Breast epithelium (tissue), 4 donors: Measurements from ENCODE around the gene MS4A14. TPM values are rescaled to one million over a fixed set of nuclear protein-coding genes. Genes with fewer than 3 reads are reported as not detected.
A peak's percentile ranks its signal among the peaks of the same experiment; 100 is the strongest.

Source experiments
- DNase-seq, 2 donors: peaks; one replicate each; pipeline ENCODE4 v3.0.0-alpha.2; 2019; ENCODE audit warnings: low spot score in 2 of 2
- H3K27ac ChIP-seq, 2 donors: fragments of 200-600 bp; sonication (generic) in 1 of 2; one replicate each; pipeline ENCODE4 v1.5.1; 2016 to 2019; ENCODE audit warnings: mild to moderate bottlenecking in 1 of 2
- H3K27me3 ChIP-seq, 2 donors: fragments of 200-600 bp; sonication (generic) in 1 of 2; one replicate each; pipeline versions ENCODE4 v1.5.1 to v1.6.0; 2017 to 2019; ENCODE audit warnings: control low read depth in 1 of 2, mild to moderate bottlenecking in 1 of 2
- H3K36me3 ChIP-seq: fragments of 200-600 bp; one replicate; pipeline ENCODE4 v1.5.1; 2019
- H3K4me1 ChIP-seq, 2 donors: fragments of 200-600 bp; sonication (generic); one replicate each; pipeline ENCODE4 v1.5.1; 2016 to 2019; ENCODE audit warnings: control low read depth in 1 of 2
- H3K4me3 ChIP-seq, 3 donors: fragments of 200-600 bp; sonication (generic); 1 replicate in 2 of 3; 2 replicates in 1 of 3; pipeline ENCODE4 v1.5.1; 2016 to 2019; ENCODE audit warnings: mild to moderate bottlenecking in 3 of 3, moderate library complexity in 2 of 3
- H3K9me3 ChIP-seq, 2 donors: fragments of 200-600 bp; sonication (generic) in 1 of 2; one replicate each; pipeline ENCODE4 v1.5.1; 2016 to 2019; ENCODE audit warnings: control low read depth in 1 of 2
- POLR2A ChIP-seq: fragments of 450-650 bp; IDR thresholded peaks from one replicate; pipeline ENCODE4 v1.6.1; 2016; ENCODE audit warnings: antibody characterized with exemption, mild to moderate bottlenecking, moderate library complexity
- POLR2AphosphoS5 ChIP-seq, 3 donors: sonication (generic); formaldehyde crosslinking; IDR thresholded peaks; one replicate each; pipeline ENCODE4 v1.6.1; 2017; ENCODE audit warnings: antibody characterized with exemption in 3 of 3
- intact Hi-C: fragments of 100-400 bp; cut with DNase I; formaldehyde crosslinking; loops from one replicate; pipeline ENCODE4 v1.15.1; 2023; ENCODE audit warnings: low total_unique reads
- total RNA-seq, 3 donors: library from RNA; depleted of rRNA; stranded (reverse); fragments of >200 nt; gene quantifications; one replicate each; pipeline ENCODE4 v1.1.0, GENCODE V29; 2016
- TF ChIP-seq, protein P1 (sequence below), 3 donors: fragments of 450-650 bp; IDR thresholded peaks; one replicate each; pipeline ENCODE4 v1.5.1; 2016 to 2017; ENCODE audit warnings: antibody characterized with exemption in 3 of 3, mild to moderate bottlenecking in 3 of 3, moderate library complexity in 3 of 3

Gene MS4A14
- total RNA-seq, 3 donors from 2014 or later, result 2.3 to 6.7 (median 2.5) TPM

GRCh38 chr11:60375316-60375715, 20.9 kb upstream of the MS4A14 start:
- H3K9me3 ChIP-seq, result no peaks in the 10 kb centered on the region
- no peak overlapping the region for H3K4me3 ChIP-seq
- DNase-seq, result no peak
- no peak for TF ChIP-seq POLR2AphosphoS5 (IDR thresholded peaks at IDR 0.05)
- TF ChIP-seq POLR2A, result no peak
- TF ChIP-seq, protein P1, sequence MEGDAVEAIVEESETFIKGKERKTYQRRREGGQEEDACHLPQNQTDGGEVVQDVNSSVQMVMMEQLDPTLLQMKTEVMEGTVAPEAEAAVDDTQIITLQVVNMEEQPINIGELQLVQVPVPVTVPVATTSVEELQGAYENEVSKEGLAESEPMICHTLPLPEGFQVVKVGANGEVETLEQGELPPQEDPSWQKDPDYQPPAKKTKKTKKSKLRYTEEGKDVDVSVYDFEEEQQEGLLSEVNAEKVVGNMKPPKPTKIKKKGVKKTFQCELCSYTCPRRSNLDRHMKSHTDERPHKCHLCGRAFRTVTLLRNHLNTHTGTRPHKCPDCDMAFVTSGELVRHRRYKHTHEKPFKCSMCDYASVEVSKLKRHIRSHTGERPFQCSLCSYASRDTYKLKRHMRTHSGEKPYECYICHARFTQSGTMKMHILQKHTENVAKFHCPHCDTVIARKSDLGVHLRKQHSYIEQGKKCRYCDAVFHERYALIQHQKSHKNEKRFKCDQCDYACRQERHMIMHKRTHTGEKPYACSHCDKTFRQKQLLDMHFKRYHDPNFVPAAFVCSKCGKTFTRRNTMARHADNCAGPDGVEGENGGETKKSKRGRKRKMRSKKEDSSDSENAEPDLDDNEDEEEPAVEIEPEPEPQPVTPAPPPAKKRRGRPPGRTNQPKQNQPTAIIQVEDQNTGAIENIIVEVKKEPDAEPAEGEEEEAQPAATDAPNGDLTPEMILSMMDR (IDR thresholded peaks at IDR 0.05), result no peak
- H3K27ac ChIP-seq, result no peak overlapping the region
- H3K27me3 ChIP-seq, result no peaks in the 10 kb centered on the region
- no peaks in the 10 kb centered on the region for H3K4me1 ChIP-seq
- H3K36me3 ChIP-seq, result no peaks in the 10 kb centered on the region
- intact Hi-C loops, result no loop called here

GRCh38 chr11:60376601-60377000, 19.7 kb upstream of the MS4A14 start:
- intact Hi-C loops, result no loop called here

DNA sequence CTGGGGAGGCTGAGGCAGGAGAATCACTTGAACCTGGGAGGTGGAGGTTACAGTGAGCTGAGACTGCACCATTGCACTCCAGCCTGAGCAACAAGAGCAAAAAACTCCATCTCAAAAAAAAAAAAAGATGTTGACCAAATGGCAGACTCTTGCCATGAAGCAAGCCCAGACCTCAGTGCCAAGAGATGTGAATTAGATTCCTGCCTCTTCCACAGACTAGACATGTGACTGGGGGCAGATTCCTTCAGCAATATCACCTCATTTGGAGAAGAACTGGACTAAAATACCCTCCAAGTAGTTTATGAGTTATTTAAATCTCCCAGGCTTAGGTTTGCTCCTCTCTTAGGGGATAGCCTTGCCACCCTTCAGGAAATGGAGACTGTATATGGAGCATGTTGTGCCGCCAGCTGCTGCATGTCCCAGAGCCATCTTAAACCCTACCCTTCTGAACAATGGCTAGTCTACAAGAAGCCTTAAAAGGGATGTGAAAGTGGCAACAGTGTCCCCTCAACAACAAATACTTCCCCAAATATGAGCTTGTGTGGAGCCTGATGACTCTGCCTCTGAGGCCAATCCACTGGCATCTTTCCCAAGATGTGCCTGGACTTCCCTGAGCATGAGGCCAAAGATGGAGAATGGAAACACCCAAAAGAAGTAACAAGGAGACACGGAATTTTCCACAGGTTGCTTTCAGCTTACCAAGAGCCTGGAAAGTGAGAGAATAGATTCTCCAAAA, 18.7 kb upstream of the MS4A14 start:
- TF ChIP-seq POLR2A (no peak), POLR2AphosphoS5 (IDR thresholded peaks at IDR 0.05) (peak in 1 of 3 donors; percentile 15)
- Histone ChIP-seq H3K36me3 (no peaks in the 10 kb centered on the region), H3K27ac (no peak overlapping the region), H3K4me3 (no peak overlapping the region), H3K27me3 (no peaks in the 10 kb centered on the region), H3K4me1 (no peaks in the 10 kb centered on the region), H3K9me3 (no peaks in the 10 kb centered on the region)
- intact Hi-C loops, result loop anchor here (1.0 kb wide), 1 partner anchor 24 kb away; no protein-coding TSS in a partner anchor
- DNase-seq, result peak in 1 of 2 donors; percentile 39

More at GRCh38 chr11:60376601-60377000, 19.7 kb upstream of the MS4A14 start:
- Histone ChIP-seq H3K4me1 (no peaks in the 10 kb centered on the region), H3K9me3 (no peaks in the 10 kb centered on the region), H3K27ac (peak overlapping the region in 1 of 2 donors; percentile 59), H3K27me3 (no peaks in the 10 kb centered on the region), H3K36me3 (no peaks in the 10 kb centered on the region), H3K4me3 (no peak overlapping the region)
- no peak for DNase-seq
- no peak for TF ChIP-seq POLR2AphosphoS5 (IDR thresholded peaks at IDR 0.05)
- TF ChIP-seq, protein P1 (IDR thresholded peaks at IDR 0.05), result no peak

DNA sequence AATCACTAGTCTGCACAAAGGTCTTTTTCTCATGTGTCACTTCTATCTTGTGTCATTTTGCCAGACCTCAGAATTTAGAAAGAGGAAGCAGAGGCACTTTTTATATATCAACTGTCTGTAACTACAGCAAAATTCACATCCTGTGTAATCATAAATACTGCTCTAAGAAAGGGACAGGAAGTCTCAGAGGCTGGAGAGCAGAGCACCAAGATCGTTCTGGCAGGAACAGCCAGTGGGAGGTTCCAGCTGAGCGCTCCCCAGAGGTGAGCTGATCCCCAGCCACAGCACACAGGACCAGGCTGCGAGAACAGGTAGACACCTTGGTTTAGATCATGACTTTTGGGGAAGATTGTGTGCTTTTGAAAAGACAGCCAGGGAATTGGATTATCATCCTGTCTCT, 17.9 kb upstream of the MS4A14 start, which contains the start of gene MS4A7:
Gene MS4A7 (plus strand): TSS at position 179 of the 400 bp plus-strand sequence. CDS start 4,610 bp downstream, outside the sequence.
- no peaks in the 10 kb centered on the region for H3K9me3 ChIP-seq
- intact Hi-C loops, result no loop called here
- no peaks in the 10 kb centered on the region for H3K27me3 ChIP-seq
- H3K4me3 ChIP-seq, result peak within 1 kb of the TSS; percentile 24 to 41 (median 32)
- H3K36me3 ChIP-seq, result no peaks in the 10 kb centered on the region
- no peaks in the 10 kb centered on the region for H3K4me1 ChIP-seq
- no peak for DNase-seq
- TF ChIP-seq, protein P1 (IDR thresholded peaks at IDR 0.05), result no peak
- TF ChIP-seq POLR2A, result no peak
- no peak for TF ChIP-seq POLR2AphosphoS5 (IDR thresholded peaks at IDR 0.05)
- H3K27ac ChIP-seq, result peak within 1 kb of the TSS in 1 of 2 donors; percentile 39

DNA sequence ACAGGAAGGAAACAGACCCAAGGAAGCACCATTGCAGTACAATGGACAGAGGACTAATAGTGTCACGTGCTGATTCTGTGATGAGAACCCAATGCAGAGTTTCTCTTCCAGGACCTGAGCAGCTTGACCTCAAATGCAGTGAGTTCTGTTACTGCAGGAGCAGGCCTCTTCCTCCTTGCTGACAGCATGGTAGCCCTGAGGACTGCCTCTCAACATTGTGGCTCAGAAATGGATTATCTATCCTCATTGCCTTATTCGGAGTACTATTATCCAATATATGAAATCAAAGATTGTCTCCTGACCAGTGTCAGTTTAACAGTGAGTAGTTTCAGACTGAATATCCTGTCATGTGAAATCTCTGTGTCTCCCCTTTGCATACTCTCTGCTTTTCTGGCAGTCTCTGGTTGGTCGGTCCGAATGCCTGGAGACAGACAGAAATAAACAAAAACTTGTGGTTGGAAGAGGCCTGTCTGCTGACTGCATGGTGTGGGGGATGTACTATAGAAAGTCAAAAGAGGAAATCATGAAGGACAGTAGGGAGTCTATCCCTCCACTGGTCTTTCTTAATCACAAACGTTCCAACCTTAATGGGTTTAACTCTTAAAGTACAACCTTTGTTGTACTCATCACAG, 6.9 kb upstream of the MS4A14 start:
- Histone ChIP-seq H3K4me1 (no peaks in the 10 kb centered on the region), H3K9me3 (no peaks in the 10 kb centered on the region), H3K36me3 (no peaks in the 10 kb centered on the region), H3K4me3 (no peak overlapping the region), H3K27ac (peak overlapping the region in 1 of 2 donors; percentile 25), H3K27me3 (no peaks in the 10 kb centered on the region)
- TF ChIP-seq POLR2A (no peak), POLR2AphosphoS5 (IDR thresholded peaks at IDR 0.05) (no peak)
- TF ChIP-seq, protein P1 (IDR thresholded peaks at IDR 0.05), result no peak
- no peak for DNase-seq
- intact Hi-C loops, result no loop called here
